Heart left ventricle (tissue), 13 donors: ENCODE results near the gene DAPP1.

Experiments
- POLR2A ChIP-seq, 2 donors: fragments of 450-650 bp; IDR thresholded peaks; one replicate each; pipeline ENCODE4 v1.6.1; 2017; ENCODE audit warnings: antibody characterized with exemption in 2 of 2, mild to moderate bottlenecking in 2 of 2, moderate library complexity in 2 of 2
- TF ChIP-seq, protein P1 (sequence below), 12 donors: fragments of 200-600 bp; sonication (generic) in 4 of 12; IDR thresholded peaks; one replicate each; pipeline versions ENCODE4 v1.5.0 to v1.8.0; 2018 to 2022; ENCODE audit warnings: antibody characterized with exemption in 12 of 12, mild to moderate bottlenecking in 5 of 12
- donor health status: ischemic (EF 13 %, LVEDD 7.1; RV severe dilation, severe dysfunction).
- donor health status: DM: no; HTN: yes; CAD: no.
- donor health status: DM: no; HTN: no; CAD: no.
- donor health status: ischemic (EF 25% LVEDD 6.9; RV normal size, moderate dysfunction).
- donor health status: ischemic (EF 25% LVEDD 5.7; RV mildly dilated, moderate dysfunction).
- donor health status: ischemic (EF 35%, LVEDD 5.7; RV mildly dilated, moderate dysfunction).
- donor health status: nonischemic (EF 11% LVEDD 7.7; RV severe dilation, severe dysfunction).
- donor health status: DM: yes; HTN: yes; CAD: no.
- donor health status: PGD.
- donor health status: ischemic (EF 29% LVEDD 5.4; RV normal size, mild dysfunction).
- donor health status: nonischemic (EF 23%, LVEDD 6.1; RV moderate dilation, normal function).

DNA sequence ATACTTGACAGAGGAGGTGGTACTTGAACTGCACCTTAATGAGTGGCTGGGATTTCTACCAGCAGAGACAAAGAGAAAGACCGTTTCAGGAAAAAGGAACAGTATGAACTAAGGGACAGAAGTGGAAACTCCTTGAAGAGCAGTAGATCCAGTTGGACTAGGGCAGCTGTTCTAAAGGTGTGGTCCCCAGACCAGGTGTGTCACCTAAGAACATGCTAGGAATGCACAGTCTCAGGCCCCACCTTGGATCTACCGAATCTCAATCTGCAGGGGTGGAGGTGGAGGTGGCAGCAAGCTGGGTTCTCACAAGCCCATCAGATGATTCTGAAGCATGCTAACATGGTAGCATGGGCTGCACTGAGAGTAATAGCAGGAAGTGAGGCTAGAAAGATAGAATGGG is 22.3 kb downstream of the DAPP1 start:
- TF ChIP-seq, protein P1, sequence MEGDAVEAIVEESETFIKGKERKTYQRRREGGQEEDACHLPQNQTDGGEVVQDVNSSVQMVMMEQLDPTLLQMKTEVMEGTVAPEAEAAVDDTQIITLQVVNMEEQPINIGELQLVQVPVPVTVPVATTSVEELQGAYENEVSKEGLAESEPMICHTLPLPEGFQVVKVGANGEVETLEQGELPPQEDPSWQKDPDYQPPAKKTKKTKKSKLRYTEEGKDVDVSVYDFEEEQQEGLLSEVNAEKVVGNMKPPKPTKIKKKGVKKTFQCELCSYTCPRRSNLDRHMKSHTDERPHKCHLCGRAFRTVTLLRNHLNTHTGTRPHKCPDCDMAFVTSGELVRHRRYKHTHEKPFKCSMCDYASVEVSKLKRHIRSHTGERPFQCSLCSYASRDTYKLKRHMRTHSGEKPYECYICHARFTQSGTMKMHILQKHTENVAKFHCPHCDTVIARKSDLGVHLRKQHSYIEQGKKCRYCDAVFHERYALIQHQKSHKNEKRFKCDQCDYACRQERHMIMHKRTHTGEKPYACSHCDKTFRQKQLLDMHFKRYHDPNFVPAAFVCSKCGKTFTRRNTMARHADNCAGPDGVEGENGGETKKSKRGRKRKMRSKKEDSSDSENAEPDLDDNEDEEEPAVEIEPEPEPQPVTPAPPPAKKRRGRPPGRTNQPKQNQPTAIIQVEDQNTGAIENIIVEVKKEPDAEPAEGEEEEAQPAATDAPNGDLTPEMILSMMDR (IDR thresholded peaks at IDR 0.05), result no peak
- TF ChIP-seq POLR2A (IDR thresholded peaks at IDR 0.05), result no peak
